Lower leg skin (tissue), 3 donors: ENCODE data around the gene RAPGEF2.

Experiments used
- CTCF ChIP-seq, 3 donors: fragments of 450-650 bp; IDR thresholded peaks; one replicate each; pipeline ENCODE4 v1.5.1; 2016; ENCODE audit warnings: antibody characterized with exemption in 3 of 3, mild to moderate bottlenecking in 3 of 3, moderate library complexity in 2 of 3
- POLR2A ChIP-seq, 2 donors: fragments of 450-650 bp; IDR thresholded peaks; one replicate each; pipeline ENCODE4 v1.6.1; 2016 to 2017; ENCODE audit warnings: antibody characterized with exemption in 2 of 2, mild to moderate bottlenecking in 1 of 2, moderate library complexity in 1 of 2

GRCh38 chr4:159401791-159402380 lies 299.0 kb downstream of the RAPGEF2 start:
- TF ChIP-seq POLR2A (IDR thresholded peaks at IDR 0.05) (no peak), CTCF (IDR thresholded peaks at IDR 0.05) (no peak)
